NK-92 (cell line): Measurements from ENCODE around the gene GABBR2.

Experiments
- DNase-seq: peaks from one replicate; lab custom pipeline; 2025; ENCODE audit not compliant: unreplicated experiment; lab: John Stamatoyannopoulos, UW

GABBR2 gene

DNA sequence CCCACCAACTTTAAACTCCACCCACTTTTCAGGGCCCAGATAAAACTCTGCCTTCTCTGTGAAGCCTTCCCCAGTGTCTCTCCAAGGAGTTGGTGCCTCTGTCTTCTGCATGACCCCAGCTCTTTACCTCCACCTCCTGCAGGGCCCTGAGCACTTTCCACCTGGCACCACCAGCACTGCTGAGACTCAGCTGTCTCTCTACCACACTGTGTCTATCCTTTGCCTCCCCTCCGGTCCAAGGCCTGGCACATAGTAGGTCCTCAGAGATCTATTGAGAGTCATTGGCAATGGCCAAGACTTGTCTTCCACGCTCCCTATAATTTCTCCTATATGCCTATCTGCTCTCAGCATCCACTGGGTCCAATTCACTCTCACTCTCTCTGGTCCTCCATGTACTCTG lies 12.9 kb upstream of the GABBR2 start:
- DNase-seq, result no peak

DNA sequence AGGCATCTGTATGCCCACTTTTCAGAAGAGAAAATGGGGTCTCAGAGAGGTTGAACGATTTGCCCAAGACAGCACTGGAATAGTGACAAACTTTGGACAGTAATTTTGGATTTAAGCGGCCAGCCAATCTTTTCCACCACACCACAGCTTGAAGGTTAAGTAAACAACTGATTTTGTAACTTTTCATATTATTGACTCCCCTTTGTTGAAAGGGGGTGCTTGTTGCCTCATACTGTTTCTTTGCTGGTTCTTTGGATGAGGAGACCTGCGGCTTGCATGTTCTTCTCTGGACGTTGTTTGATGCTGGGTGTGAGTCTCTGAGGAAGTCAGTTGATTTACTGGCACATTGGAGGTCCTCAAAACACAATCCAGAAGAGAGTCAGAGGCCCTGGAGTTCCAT lies 11.7 kb upstream of the GABBR2 start:
- no peak for DNase-seq

DNA sequence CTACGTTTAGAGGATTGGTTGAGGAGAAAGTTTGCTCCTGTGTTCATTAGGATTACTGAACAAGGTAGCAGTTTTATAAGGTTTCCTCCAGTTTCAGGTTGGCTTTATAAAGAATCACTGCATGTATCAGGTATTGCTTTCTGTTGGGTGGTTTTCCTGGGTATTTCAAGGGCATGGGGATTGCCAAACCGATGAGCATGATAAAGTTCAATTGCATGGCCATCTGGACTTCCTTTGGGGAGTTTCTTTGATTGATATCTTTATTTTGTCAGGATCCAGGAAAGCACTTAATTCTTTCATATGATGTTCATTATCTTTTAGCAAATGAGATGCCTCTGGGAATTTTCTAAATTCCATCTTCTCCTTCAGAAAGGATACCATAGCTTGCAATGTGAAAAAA lies 10.3 kb upstream of the GABBR2 start:
- no peak for DNase-seq

DNA sequence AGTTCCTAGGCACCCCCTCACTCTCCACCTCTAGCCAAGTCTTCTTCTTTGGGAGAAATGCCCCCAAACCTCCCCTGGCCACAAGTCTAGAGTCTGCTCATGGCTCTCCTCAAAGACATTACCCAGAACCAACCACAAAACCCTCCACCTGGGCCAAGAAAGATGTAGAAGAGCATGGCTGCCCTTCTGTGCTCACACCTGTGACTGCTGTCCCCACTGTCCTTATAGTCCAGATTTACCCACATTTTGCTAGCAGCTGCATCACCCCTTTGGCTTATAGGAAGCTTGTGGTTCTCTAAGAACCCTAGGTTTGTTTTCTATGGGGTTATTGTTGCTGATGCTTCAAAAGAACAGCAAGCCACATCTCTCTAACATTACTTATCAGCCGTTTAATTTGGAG lies 6.1 kb upstream of the GABBR2 start:
- no peak for DNase-seq

DNA sequence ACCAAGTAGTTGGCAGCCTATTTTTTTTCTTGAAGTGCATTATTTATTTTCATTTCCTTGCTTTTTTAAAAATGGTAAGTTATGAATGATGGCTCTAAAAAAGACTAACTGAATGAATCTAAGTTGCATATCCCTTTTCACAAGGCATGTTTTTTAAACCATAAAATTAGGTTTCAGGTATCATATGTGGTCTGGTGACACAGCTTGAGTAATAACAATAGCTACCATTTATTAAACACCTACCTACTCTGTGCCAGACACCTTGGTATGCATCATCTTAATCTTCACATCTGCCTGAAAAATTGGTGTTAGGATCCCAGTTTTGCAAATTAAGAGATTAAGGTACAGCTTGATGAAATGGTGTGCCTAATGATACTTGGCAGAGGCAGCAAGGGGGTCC lies 4.3 kb upstream of the GABBR2 start:
- no peak for DNase-seq

DNA sequence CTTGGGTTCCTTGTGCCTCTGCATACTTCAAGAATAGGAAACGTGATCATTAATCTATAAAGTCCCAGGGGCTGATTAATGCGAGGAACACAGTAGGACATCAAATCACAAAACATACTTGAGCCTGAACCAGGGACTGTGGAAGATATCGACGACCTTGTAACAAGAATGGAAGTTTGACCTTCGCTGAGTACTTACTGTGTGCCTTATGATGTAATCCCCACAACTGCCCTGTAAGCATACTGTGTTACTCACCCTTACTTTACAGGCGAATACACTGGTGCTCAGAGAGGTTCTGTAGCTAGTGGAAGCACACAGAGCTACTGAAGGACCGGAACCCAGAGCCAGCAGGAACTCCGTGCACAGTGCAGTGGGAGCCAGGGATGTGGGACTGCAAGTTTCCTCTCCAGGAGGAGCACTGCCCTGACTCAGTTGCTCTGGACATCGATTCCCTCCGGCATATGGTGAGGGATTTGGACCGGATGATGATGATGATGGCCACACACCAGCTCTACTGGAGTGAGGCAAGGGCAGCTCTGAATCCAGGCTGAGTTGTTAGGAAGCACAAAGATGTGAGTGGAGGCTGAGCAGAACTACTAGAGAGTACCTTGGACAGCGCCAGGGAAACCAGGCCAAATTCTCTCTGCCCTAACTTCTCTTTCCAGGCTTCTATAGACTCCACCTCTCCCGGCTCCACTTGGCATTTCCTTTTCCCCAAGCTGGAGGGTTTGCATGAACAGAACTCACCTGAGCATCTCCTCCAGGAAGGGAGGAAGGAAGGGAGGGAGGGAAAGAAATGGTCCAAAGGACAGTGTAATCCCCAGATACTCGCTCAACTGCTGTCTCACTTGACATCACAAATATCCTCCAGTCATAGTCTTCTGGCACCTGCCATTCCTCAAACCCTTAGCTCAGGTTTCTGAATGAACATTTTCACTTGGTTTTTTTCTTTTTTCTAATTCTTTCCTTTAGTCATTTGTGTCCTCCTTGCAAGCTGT lies 1.5 kb upstream of the GABBR2 start:
- no peak for DNase-seq

DNA sequence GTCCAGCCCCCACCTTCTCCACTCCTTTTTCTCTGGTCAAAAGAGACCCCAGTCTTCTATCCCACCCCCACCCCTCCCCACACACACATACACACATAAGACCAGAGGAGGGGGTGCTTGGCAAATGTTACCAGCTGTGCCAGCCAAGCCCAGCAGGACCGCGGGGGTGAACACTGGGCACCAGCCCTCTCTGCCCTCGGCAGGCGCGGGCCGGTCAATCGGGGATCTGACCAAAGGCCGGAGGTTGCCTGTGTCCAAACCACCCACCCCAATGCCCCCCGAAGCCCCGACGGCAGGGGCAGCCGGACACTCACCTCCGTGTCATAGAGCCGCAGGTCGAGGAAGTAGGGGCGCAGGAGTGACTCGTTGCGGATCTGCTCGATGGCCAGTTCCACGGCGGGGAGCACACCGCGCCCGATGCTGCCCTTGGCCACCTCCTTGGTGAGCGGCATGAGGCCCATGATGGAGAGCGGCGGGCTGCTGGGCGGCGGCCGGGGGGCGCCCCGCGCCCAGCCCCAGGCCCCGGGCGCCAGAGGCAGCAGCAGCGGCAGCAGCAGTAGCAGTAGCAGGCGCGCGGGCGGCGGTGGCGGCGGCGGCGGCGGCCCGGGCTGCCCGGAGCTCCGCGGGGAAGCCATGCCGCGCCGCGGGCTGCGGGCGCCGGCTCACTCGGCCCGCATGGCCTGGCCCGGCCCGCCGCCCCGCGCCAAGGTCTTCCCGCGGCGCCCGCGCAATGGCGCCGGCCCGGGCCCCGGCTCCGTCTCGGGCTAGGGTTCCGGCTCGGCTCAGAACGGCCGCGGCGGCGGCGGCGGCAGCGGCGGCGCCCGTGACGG lies 417 bp downstream of the GABBR2 start:
- no peak for DNase-seq

DNA sequence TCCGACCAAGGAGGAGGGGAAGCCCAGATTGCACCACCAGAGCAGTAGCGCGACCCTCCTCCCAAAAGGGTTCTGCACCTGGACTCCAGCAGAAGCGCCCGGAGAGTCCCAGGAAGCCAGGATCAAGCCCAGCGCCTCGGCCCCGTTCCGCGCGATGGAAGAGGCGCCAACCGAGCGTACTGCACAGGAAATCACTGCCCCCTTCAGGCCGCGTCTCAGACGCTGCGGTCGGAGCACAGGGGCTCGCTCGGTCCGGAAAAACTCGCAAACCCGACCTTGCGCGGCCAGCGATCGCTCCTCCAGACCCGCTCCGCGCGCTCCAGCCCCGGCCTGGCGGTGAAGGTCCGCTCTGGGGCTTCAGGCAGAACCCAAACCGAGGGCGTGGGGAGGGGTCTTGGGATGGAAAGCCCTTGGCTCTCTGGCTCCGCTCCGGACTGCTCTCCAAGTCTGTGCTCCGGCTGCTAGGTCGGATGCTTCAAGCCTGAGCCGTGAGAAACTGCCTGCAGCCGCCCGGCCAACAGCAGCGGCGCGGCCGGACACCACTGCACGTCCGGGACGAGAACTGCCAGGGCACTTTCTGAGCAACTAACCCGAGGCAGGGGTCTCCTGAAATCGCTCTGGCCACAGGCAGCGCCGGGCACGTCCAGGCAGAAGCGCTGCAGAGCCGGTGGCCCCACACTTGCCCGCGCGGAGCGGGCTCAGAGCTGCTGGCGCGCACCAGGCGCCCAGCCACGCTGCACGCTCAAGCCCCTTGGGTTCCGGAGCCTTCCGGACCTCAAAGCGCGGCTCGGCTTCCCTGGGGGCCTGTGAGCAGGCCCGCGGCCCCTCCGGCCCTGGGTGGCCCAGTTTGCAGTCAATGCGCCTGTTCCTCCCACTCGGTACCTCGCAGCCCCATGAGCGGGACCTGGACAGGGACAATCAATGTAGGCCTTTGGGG lies 1.3 kb downstream of the GABBR2 start:
- DNase-seq, result no peak

DNA sequence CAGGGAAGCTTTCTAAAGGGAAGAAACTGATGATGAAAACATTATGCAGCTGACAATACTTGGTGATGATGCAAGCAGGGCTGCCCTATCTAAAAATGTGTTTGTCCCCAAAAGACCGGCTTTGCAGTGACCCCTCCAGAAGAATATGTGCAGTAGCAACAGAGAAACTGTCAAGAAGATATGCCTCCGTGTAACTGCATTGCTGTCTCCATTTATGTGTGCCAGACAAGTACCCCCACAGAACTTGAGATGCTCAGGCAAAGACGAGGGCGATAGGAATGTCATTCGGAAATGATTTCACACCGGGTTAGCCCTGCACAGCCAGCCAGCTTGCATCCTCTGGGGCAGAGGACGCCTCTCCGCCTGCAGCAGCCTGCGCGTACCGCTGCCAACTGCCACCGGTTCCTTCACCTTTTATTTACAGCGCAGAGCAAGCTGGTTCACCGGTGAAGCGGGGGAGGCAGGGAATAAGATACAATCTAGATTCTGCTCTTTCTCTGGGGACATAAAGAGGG lies 2.0 kb downstream of the GABBR2 start:
- no peak for DNase-seq

DNA sequence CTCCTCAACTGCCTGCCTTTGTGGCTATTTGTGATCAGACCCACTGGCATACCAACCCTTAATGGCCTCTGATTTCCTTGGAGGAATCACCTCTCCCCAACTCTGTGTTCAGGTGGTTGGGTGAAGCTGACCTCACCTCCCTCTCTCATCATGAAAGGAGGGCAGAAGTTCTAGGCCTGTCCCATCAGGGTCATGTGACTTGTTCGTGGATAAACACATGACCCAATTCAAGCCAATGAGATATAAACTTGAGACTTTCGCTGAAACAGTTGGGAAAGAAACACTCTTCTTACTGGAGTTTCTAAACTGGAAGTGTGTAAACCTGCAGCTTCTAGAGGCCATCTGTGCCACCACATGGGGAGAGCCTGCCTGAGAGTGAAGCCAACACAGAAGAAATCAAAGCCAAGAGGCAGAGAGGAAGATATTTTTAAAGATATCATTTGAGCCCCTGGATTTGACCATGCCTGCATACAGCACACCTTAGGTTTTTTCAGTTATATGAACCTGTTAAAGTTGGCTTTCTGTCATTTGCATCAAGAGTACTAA lies 5.8 kb downstream of the GABBR2 start:
- no peak for DNase-seq

DNA sequence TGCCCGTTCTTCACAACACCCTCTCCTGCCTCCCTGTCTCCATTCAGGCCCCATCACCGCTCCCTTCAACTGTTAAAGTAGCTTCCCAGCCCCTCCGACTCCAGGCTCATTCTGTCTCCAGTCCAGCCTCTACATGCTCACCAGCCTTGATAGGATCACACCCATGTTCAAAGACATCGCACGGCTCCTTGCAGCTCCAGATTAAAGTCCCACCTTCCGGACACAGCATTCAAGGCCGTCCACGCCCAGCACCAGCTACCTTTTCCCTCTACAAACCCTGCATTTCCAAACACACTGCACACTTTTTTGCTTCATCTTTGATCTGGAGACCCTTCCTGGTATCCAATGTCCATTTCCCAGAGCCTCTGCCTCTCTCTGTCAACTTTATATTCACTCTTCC lies 6.4 kb downstream of the GABBR2 start:
- DNase-seq, result no peak

DNA sequence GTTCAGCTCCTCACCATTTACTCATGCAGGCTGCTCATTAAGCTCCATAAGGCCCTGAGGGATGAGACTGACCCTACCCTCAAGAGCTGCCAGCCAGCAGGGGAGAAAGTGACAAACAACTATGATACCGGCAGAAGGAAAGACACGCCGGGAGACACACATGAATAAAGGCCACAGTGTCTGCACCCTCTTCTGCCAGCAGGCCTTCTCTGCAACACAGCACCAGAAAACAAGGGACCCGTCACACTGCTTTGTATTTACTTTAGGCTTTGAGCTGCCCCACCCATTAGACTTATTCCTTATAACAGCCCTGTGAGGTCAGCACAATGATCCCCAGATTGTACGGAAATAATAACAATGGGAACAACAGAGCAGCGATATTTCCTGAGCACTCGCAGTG lies 7.2 kb downstream of the GABBR2 start:
- no peak for DNase-seq

DNA sequence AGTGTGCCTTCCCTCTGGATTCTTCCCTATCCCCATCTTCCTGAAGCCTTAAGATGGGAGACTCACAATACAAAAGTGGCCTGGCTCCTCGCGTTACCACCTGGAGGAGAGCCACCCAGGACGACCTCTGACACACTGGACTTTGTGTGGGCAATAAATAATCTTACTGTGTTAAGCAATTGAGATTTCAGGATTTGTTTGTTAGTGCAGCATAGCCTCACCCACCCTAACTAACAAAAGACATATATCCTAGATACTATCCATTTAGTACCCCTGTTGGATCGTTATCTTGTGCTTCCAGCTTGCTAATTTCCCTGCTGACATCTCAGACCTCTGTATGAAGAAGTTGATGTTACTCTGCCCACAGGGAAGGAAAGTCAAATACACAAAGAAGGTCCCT lies 7.9 kb downstream of the GABBR2 start:
- DNase-seq, result no peak

DNA sequence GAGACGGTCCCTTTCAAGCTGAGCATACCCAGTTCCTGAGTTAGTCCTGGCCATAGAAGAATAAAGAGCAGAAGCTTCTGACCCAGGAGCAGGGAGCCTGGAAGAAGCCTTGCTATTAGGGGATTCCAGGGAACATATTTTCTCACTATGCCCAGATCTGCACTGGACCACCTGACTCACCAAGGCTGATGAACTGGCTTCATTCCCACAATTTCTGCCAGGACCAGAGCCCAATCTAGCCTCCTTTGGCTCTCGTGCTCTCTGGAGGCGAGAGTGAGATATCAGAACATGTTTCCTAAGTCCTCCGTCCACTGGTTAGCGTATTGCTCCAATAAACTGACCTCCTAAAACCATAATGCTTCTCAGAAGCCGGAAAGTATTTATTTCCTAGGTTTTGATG lies 9.9 kb downstream of the GABBR2 start:
- no peak for DNase-seq

DNA sequence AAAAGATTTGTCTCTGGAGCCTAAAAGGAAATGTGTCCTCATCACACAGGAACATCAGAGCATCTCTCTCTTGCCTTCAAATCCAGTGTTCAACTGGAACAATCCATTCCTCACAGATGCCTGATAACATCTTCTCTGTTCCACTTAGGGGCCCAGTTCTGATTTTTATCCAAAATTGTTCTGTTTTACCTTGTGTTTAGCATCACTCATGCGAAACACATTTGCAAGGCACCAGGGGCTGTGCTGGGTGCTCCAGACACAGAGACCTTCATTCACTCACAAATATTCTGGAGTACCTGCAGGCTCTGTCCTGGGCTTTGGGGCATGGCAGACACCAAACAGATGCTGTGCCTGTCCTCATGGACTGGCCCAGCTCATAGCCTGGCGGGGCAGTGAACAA lies 13.8 kb downstream of the GABBR2 start:
- DNase-seq, result no peak

DNA sequence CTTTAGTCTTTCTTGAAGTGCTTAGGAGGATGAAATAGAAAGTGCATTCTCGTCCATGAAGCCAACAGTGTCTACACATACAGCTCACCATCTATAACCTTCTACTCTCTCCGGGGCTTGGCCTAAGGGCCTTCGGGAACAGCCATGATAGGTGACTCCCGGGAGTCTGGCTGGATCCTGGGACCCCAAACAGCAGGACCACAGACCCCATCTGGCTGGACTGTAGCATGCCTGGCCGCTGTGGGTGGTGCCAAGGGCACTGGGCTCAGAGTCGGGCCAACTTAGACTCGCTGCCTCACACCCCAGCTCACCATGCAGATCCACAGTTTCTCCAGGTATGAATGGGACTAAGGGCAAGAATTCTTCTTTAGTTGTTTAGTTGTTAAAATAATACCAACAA lies 16.3 kb downstream of the GABBR2 start:
- no peak for DNase-seq

DNA sequence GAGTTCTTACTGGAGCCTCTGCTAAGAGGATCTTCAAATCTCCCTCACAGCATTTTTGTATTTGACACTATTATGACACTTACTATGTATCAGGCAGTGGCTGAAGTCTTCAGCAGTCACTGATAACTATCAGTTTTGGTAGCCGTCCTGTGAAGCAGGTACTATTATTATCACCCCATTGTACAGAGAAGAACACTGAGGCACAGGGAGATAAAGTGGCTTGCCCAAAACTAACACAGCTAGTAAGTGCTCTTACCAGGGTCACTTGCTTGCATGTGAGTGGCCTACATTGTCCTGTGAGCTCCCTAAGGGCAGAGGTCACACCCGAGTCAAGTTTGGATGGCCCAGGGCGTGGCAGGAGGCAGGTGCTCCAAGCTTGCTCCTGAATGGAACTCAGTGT lies 16.8 kb downstream of the GABBR2 start:
- DNase-seq, result no peak

DNA sequence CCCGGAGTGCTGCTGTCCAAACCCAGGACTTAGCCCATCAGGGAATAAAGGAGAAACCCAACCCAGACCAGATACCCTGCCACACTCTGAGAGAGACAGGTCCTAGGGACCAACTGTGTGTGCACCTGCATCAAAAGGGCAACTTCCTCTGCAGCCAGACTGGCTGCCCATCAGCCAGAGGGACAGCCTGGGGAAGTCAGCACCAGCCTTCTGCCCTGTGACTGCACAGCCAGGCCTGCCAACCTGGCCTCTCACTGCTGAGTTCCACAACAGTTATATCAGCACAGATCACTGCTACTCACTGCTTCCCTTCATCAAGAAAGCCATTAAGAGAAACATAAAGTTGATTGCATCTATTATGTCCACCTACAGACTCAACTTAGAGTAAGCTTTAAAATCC lies 18.0 kb downstream of the GABBR2 start:
- no peak for DNase-seq

DNA sequence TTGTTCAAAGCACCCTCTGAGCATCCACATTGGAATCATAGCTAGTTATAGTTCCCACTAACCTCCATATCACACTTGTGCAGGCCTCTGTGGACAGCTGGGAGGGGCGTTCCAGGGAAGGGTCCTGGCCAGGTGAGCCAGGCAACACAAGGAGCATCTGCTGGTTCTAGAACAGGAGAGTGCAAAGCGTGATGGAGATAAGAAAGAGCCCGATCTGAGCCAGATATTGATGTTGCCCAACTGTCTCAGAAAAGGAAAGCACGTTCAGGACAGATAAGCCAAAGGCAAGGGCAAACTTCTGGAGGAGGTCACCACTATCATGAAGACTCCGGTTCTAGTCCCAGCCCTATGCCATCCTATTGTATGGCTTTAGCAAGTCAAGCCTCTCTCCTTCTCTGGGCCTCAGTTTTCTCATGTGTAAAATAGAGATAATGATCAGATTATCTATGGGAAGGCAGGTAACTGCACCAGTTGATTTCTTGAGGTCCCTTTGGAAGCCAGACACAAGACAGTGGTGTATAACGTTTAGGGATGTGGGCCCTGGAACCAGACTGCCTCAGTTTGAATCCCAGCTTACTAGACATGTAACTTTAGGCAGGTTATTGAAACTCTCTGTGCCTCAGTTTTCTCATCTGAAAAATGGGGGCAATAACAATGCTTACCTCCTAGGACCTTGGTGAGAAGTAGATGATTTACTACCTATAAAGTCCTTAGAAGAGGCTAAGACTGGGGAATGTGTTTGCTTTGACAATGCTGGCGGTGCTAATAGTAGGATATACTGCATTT lies 19.8 kb downstream of the GABBR2 start:
- no peak for DNase-seq

DNA sequence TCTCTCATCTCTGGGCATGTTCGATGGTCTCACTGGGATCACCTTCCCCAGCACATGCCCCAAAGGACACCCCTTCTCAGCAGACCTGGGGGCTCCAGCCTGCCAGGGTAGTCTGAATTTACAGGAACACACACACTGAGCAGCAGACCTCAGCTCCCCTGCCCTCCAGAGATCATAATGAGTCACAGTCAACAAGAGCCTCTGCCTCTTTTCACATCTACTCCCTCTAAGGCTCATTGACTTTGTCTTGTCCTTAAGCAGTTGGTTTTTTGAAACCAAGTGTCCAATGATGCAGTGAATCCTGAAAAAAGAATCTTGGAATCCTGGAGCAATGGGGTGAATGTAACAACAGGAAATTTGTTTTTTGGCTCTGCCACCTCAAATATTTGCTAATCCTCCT lies 20.8 kb downstream of the GABBR2 start:
- no peak for DNase-seq
